ENCODE measurements around the gene NT5DC4.

NT5DC4 gene

DNA sequence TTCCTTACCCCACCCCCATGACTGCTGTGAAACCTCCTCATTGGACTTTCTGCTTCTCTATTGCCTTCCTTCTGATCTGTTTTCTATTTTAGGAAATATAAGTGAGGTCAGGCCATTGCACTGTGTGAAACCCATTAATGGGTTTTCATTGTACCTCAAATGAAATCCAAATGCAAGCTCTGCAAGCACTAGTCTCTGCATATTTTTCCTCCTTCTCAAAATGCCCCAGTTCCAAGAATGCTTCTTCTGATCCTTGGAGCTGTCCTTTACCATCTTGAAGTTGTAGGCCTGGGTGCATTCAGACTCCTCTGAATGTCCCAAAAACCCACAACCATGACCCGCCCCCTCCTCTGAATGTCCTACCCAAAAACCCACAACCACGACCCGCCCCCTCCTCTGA is 55.3 kb downstream of the NT5DC4 start:
- intact Hi-C loops (cut with DNase I), result no loop called here
- no peak for DNase-seq

DNA sequence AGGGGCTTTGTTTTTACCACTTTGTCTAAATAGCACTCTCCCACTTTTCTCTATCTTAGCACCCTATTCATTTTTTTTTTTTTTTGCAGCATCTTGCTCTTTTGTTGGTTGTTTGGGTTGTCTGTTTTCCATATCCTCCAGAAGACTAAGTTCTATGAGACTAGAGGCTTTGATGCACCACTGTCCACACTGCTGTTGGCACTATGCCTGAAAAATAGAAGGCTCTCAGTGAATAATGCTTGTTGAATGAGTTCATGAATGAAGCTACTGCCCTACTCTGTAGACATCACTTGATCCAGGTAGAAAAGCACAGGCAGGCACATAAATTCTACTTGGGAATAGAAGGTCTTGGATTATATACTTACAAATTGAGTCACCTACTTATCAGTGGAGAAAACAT is 56.2 kb downstream of the NT5DC4 start:
- no peak for DNase-seq
- intact Hi-C loops (cut with DNase I), result no loop called here

DNA sequence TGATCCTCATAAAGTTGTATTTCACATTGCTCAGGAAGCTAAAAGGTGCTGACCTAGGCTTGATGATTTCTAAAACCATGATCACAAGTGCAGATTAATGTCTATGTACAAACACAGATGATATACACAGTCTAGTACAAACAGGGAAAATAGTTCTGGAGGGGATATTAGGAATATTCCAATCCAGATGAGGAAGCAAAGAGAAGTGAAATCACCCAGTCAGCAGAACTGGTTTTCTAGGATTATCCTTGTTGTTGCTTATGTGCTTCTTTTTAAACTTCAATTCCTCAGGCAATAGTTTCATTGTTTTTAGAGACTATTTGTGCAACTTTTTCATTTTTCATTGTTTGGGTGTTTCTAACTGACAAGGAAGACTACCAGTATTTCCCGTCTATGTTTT is 58.8 kb downstream of the NT5DC4 start:
- DNase-seq, result no peak
- intact Hi-C loops (cut with DNase I), result no loop called here

DNA sequence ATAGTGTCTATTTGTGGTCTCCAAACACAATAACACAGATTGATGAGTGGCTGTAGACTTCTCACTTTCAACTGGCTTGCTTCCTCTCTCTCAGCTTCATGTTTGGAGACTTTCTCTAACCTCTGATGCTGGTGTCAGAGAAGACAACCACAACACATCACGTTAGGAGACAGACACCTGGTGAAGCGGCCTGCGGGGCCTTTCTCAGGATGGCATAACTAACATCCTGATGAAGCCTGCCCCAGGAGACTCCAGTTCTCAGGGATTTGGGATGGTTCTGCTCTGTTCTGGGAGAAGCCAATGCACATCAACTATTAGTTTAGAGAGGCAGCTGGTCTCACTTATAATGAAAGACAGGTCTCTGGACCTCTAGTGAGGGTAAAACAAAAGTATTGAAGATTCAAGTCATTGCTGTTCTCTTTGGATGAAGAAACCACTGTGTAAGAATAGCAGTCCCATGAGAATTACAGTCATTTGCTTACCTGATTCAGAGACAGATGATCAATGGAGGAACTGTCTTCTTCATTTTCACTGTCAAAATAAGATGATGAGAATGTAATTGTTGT is 61.5 kb downstream of the NT5DC4 start:
- intact Hi-C loops (cut with DNase I), result no loop called here
- DNase-seq, result no peak

DNA sequence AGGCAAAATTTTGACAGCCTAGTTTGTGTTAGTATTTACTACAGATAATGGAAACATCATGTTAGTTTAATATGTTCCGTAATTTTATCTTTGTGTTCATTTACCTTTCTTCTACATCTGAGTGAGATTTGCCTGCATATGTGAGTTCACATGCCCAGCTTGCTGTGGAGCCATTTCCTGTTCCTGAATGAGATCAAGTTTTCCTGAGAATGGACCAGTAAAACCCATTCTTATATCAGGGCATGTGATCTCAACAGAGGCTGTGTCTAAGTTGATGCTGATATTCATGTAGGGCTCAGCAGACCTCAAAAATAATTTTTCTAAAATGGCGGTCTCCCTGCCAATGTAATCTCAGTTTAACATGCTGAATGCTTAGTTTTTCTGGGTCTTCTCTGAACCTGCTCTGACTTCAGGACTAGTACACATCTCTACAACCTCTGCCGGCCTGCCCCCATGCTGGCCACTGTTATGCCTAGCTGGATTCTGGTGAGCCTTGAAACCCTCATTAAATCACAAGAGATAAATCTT is 62.4 kb downstream of the NT5DC4 start:
- intact Hi-C loops (cut with DNase I), result no loop called here
- DNase-seq, result no peak

DNA sequence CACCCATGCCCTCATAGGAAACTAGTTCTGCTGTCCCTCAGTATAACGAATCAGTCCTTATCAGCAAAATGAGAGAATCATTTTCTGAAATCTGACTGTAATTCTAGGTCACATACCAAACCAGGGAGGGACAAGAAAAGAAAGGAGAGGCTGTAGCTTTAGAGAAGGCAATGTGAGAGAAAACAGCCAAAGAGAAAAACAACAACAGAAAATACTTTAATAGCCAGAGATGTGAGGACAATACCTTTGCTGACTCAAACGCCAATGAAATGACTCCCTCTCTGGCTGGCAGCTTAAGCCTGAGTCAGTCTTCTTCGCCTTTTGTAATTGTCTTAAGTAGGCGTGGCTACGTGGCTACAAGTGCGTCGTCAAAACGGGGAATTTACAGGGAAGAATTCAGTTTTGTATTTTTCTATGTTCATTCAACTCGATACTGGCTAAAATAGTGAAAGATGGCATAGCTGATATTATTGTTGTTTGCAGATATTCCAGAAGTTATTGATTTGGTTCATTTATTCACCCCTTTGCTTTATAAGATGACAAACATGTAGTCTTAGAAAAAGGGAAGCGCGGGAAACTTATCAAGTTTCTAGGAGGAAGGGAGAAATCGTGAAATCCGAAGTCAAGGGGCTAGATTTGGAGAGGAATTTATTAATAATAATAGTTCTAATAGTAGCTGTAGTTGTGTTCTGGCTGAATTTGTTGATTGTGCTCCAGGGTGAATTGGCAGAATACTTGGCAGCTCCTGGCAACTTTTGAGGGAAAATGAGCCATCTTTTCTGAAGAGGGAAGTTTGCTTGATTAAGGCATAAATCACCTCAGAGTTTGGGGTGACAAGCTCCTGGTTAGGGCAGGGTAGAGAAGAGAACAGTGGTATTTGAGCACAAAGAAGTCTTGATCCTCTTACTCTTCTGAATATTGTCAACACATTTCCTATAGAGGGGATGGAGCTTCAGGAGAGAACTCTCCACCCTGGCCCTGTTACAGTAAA is 63.7 kb downstream of the NT5DC4 start, which contains the start of gene IL1A:
Gene IL1A (minus strand): TSS at position 295 of the 991 bp plus-strand sequence. CDS start 723 bp downstream, outside the sequence.
- intact Hi-C loops (cut with DNase I), result no loop called here
- no peak for DNase-seq

DNA sequence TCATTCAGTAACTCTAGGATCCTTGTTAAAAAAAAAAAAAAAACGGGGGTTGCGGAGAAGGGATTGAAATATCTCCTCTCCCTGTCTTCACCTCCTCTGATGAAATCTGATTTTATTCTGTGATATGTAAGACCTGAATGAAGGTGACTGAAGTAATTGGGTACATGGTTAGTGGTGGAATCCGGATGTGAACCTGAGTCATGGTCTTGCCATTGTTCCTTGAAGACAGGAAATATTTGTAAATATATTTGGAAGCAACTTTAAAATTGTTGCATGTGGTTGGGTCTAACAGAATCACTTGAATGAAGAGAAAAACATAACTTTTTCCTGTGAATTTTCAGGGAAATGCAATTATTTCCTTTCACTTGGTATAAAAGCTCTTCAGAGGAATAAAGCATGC is 66.5 kb downstream of the NT5DC4 start:
- intact Hi-C loops (cut with DNase I), result no loop called here
- no peak for DNase-seq

DNA sequence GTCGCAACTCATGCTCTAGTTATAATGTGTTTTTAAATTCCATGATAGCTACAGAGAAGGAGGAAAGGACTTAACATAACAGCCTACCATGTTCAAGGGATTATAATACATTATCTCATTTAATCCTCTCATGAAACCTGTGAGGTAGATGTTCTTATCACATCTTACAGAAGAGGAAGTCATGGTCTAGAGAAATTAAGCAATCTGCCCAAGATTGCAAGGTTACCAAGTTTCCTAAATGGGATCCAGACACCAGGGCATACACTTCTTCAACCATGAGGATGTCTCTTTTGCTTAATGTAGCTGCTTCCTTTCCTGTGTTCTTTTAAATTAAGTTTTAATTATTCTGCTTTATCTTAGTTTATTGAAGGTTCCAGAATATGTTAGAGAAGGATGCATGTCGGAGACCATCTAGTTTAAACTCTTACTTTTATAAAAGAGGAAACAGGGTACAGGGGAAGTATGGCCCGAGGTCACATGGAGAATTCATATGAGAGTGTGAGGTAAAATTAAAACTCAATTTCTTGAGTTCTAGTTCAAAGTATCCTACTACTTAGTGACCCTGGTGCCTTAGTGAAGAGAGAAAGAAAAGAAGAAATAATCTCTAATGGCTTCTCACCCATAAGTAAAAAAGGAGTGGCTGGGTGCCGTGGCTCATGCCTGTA is 67.0 kb downstream of the NT5DC4 start:
- intact Hi-C loops (cut with DNase I), result no loop called here
- no peak for DNase-seq

DNA sequence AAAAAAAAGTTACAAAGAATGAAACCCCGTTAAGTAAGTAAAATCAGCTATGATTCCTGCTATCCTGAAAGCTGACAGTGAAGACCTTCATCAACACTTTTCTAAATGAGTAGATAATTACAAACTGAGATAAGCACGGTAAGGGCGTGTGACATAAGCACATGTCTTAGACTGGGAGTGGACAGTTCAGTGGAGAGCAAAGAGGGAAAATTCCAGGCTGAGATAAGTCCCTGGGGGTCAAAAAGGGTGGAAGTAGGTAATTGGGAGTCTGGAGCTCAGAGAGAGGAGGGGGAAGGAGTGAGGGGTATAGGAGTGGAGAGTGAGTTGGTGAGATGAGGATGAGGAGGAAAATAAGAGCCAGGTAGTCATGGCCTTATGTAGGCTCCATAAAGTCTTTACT is 67.8 kb downstream of the NT5DC4 start:
- intact Hi-C loops (cut with DNase I), result no loop called here

More for the DNA sequence above, 67.8 kb downstream of the NT5DC4 start:
- no peak for DNase-seq

All from posterior cingulate gyrus (tissue), 11 donors.